IPS DF 4.7 (cell line): ENCODE measurements around the gene DIP2A.
A peak's percentile ranks its signal among the peaks of the same experiment; 100 is the strongest.

Source experiments
- DNase-seq: peaks from one replicate; pipeline ENCODE4 v3.0.0-alpha.2; 2013; ENCODE audit warnings: low spot score; ENCODE audit errors: extremely low read depth

Gene DIP2A

GRCh38 chr21:46458315-46459023, at the start of gene DIP2A:
DIP2A (plus strand) TSS chr21:46458891; CDS start chr21:46459132, 241 bp downstream.
- DNase-seq: peak; percentile 56

GRCh38 chr21:46409641-46410406, 48.9 kb upstream of the DIP2A start:
- DNase-seq: no peak

- no peak for DNase-seq
These were observed 48.2 kb upstream of the DIP2A start for GRCh38 chr21:46410516-46410915.

GRCh38 chr21:46411236-46411635, 47.5 kb upstream of the DIP2A start:
- DNase-seq: no peak

- no peak for DNase-seq
These were observed 47.0 kb upstream of the DIP2A start for GRCh38 chr21:46411691-46412090.

GRCh38 chr21:46412521-46413364, 45.9 kb upstream of the DIP2A start:
- no peak for DNase-seq

GRCh38 chr21:46413365-46413696, 45.4 kb upstream of the DIP2A start:
- no peak for DNase-seq

GRCh38 chr21:46414965-46415275, 43.8 kb upstream of the DIP2A start:
- no peak for DNase-seq

- no peak for DNase-seq
These were observed 42.1 kb upstream of the DIP2A start for GRCh38 chr21:46416551-46416950.

GRCh38 chr21:46418265-46418946, 40.3 kb upstream of the DIP2A start:
- DNase-seq: no peak

GRCh38 chr21:46420241-46421190, 38.2 kb upstream of the DIP2A start:
- no peak for DNase-seq

- no peak for DNase-seq
These were observed 37.4 kb upstream of the DIP2A start for GRCh38 chr21:46421191-46421750.

GRCh38 chr21:46421756-46422555, 36.7 kb upstream of the DIP2A start:
- DNase-seq: no peak

GRCh38 chr21:46422636-46423241, 36.0 kb upstream of the DIP2A start:
- DNase-seq: no peak

- DNase-seq: no peak
These were observed 35.1 kb upstream of the DIP2A start for GRCh38 chr21:46423546-46424038.

- no peak for DNase-seq
These were observed 34.6 kb upstream of the DIP2A start for GRCh38 chr21:46424039-46424591.

GRCh38 chr21:46424621-46425020, 34.1 kb upstream of the DIP2A start:
- DNase-seq: no peak

GRCh38 chr21:46425041-46425440, 33.6 kb upstream of the DIP2A start:
- no peak for DNase-seq
